Activated CD8-positive, alpha-beta T cell treated with anti-CD3 and anti-CD28 coated beads for 36 hours (primary cell): Measurements from ENCODE around the gene GIPC3. TPM values are rescaled to one million over a fixed set of nuclear protein-coding genes. Genes with fewer than 3 reads are reported as not detected.

Experiments
- ATAC-seq: fragments of 200-7000 bp; cut with Tn5 transposase; one replicate; pipeline ENCODE4 v1.10.0; 2021; ENCODE audit warnings: mild to moderate bottlenecking, moderate library complexity
- CTCF ChIA-PET: fragments of 350-600 bp; sonication (Branson Sonifier 250); formaldehyde crosslinking; loops from one replicate; lab custom pipeline; 2021; ENCODE audit warnings: antibody characterized with exemption; lab: Charles Lee
- POLR2A ChIA-PET: fragments of 350-600 bp; sonication (Branson Sonifier 250); formaldehyde crosslinking; loops from one replicate; lab custom pipeline; 2021; ENCODE audit warnings: antibody characterized with exemption; lab: Charles Lee
- DNase-seq: peaks from one replicate; pipeline ENCODE4 v3.0.0-alpha.2; 2020
- H3K27ac Mint-ChIP-seq: one replicate; pipeline ENCODE4 v1.8.0; 2021; ENCODE audit warnings: mild to moderate bottlenecking, mixed read lengths
- H3K27me3 Mint-ChIP-seq: one replicate; pipeline ENCODE4 v1.8.0; 2021; ENCODE audit warnings: mixed read lengths
- H3K36me3 Mint-ChIP-seq: one replicate; pipeline ENCODE4 v1.8.0; 2021; ENCODE audit warnings: low read depth, mixed read lengths
- H3K4me1 Mint-ChIP-seq: one replicate; pipeline ENCODE4 v1.8.0; 2021; ENCODE audit warnings: low read depth, mixed read lengths
- H3K4me3 Mint-ChIP-seq: one replicate; pipeline ENCODE4 v1.8.0; 2021; ENCODE audit warnings: mild to moderate bottlenecking, moderate library complexity, mixed read lengths
- H3K9me3 Mint-ChIP-seq: one replicate; pipeline ENCODE4 v1.8.0; 2021; ENCODE audit warnings: mixed read lengths
- intact Hi-C: fragments of 100-400 bp; cut with micrococcal nuclease; formaldehyde crosslinking; loops from one replicate; pipeline ENCODE4 v1.10.0; 2022
- total RNA-seq, 2 experiments: library from RNA; stranded (reverse); gene quantifications; one replicate each; pipeline ENCODE4 v1.2.3, GENCODE V29; 2021
- TF ChIP-seq, protein P1 (sequence below): fragments of 200-600 bp; IDR thresholded peaks from one replicate; pipeline ENCODE4 v1.8.0; 2022; ENCODE audit warnings: antibody characterized with exemption, mild to moderate bottlenecking

GIPC3 gene
- total RNA-seq, 2 experiments from 2014 or later = 0.09 to 0.14 TPM

DNA sequence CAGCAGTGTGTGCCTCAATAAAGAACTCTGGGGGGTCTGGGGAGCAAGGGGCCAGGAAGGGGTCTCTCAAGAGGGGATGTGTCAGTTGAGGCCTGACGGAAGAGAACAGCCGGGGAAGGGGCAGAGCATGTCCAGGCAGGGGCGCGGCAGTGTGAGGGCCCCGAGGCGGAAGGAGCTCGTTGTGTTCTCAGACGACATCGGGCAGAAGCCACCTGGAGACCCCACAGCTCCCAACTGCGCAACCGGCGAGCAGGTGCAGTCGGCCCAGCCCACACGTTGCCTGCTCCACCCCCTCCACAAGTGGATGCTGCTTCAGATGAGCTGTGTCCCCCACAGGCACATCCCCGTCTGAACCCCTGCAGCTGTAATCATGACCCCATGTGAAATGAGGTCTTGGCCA, 36.4 kb downstream of the GIPC3 start:
- peaks cover 6% of the 10 kb centered on the region for H3K36me3 Mint-ChIP-seq
- no peak overlapping the region for H3K27ac Mint-ChIP-seq
- ATAC-seq (no peak), DNase-seq (no peak)
- TF ChIP-seq, protein P1, sequence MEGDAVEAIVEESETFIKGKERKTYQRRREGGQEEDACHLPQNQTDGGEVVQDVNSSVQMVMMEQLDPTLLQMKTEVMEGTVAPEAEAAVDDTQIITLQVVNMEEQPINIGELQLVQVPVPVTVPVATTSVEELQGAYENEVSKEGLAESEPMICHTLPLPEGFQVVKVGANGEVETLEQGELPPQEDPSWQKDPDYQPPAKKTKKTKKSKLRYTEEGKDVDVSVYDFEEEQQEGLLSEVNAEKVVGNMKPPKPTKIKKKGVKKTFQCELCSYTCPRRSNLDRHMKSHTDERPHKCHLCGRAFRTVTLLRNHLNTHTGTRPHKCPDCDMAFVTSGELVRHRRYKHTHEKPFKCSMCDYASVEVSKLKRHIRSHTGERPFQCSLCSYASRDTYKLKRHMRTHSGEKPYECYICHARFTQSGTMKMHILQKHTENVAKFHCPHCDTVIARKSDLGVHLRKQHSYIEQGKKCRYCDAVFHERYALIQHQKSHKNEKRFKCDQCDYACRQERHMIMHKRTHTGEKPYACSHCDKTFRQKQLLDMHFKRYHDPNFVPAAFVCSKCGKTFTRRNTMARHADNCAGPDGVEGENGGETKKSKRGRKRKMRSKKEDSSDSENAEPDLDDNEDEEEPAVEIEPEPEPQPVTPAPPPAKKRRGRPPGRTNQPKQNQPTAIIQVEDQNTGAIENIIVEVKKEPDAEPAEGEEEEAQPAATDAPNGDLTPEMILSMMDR = no peak
- no peaks in the 10 kb centered on the region for H3K27me3 Mint-ChIP-seq
- intact Hi-C loops = no loop called here
- POLR2A ChIA-PET = no interaction called here
- H3K4me1 Mint-ChIP-seq = peaks cover 27% of the 10 kb centered on the region
- CTCF ChIA-PET = no interaction called here
- no peaks in the 10 kb centered on the region for H3K9me3 Mint-ChIP-seq
- no peak overlapping the region for H3K4me3 Mint-ChIP-seq

DNA sequence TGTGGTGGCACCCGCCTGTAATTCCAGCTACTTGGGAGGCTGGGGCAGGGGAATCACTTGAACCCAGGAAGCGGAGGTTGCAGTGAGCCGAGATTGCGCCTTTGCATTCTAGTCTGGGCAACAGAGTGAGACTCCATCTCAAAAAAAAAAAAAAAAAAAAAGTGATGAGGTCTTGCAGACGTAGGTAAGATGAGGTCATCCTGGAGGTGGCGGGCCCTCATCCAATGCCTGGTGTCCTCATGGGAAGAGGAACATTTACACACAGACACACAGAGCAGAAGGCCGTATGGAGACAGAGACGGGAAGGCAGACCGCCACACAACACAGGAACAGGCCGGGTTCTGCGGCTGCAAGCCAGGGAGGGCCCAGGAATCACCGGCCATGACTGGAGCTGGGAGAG, 36.9 kb downstream of the GIPC3 start:
- no peaks in the 10 kb centered on the region for H3K9me3 Mint-ChIP-seq
- H3K4me3 Mint-ChIP-seq = no peak overlapping the region
- POLR2A ChIA-PET = no interaction called here
- H3K4me1 Mint-ChIP-seq = peaks cover 31% of the 10 kb centered on the region
- ATAC-seq (no peak), DNase-seq (no peak)
- intact Hi-C loops = no loop called here
- H3K36me3 Mint-ChIP-seq = peaks cover 6% of the 10 kb centered on the region
- no peak overlapping the region for H3K27ac Mint-ChIP-seq
- no peaks in the 10 kb centered on the region for H3K27me3 Mint-ChIP-seq
- TF ChIP-seq, protein P1 = no peak
- CTCF ChIA-PET = no interaction called here

DNA sequence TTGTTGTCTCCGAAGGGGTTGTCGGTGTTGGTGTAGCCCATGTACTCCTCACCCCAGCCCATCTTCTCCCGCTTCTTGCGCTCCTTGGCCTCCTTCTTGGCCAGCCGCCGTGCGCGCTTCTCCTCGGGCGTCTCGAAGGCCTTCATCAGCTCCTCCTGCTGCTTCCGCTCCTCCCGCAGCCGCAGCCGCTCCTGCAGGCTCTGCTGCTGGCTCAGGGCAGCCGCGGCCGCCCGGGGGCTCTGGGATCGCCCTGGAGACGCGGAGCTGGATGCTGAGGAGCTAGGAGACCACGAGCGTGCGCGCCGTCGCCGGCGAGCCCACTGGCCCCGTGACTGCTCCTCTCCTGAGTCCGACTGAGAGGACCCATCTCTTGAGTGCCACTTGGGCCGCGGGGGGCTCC, 38.4 kb downstream of the GIPC3 start:
- intact Hi-C loops = no loop called here
- Mint-ChIP-seq H3K27ac (no peak overlapping the region), H3K4me1 (peaks cover 23% of the 10 kb centered on the region), H3K27me3 (no peaks in the 10 kb centered on the region), H3K36me3 (peaks cover 6% of the 10 kb centered on the region), H3K4me3 (no peak overlapping the region), H3K9me3 (no peaks in the 10 kb centered on the region)
- DNase-seq = no peak
- ChIA-PET CTCF (interaction anchor here (1.0 kb wide), 1 partner anchor 77 kb away, joined by 4 read pairs; no protein-coding TSS in a partner anchor), POLR2A (no interaction called here)
- no peak for ATAC-seq
- TF ChIP-seq, protein P1 = no peak

DNA sequence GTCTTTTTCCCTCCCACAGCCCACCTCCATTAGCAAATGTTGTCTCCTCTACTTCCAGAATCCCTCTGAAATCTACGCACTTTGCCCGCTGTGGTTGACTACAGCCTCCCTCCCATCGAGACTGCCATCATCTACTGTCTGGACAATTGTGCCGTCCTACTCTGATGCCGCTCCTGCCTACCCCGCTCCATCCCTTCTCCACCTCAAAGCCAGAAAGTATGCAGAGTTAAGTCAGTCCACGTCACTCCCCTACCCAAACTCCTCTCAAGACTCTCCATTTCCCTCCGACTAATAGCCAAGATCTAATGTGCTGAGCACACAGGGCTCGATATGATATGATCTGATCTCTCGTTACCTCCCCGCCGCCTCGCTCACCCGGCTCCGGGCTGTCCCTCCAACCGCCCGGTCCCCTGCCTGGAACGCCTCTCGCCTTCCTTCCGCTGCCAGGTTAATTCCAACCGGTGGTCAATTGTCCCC, 40.8 kb downstream of the GIPC3 start:
- TF ChIP-seq, protein P1 = no peak
- peak overlapping the region; percentile 99 for H3K27ac Mint-ChIP-seq
- POLR2A ChIA-PET = no interaction called here
- no peaks in the 10 kb centered on the region for H3K27me3 Mint-ChIP-seq
- no peaks in the 10 kb centered on the region for H3K9me3 Mint-ChIP-seq
- CTCF ChIA-PET = interaction anchor here (1.3 kb wide), 1 partner anchor 18 kb away, joined by 3 read pairs; no protein-coding TSS in a partner anchor
- peaks cover 23% of the 10 kb centered on the region for H3K4me1 Mint-ChIP-seq
- DNase-seq (peak; percentile 29), ATAC-seq (peak; percentile 3)
- intact Hi-C loops = no loop called here
- H3K4me3 Mint-ChIP-seq = peak overlapping the region; percentile 85
- H3K36me3 Mint-ChIP-seq = peaks cover 6% of the 10 kb centered on the region

DNA sequence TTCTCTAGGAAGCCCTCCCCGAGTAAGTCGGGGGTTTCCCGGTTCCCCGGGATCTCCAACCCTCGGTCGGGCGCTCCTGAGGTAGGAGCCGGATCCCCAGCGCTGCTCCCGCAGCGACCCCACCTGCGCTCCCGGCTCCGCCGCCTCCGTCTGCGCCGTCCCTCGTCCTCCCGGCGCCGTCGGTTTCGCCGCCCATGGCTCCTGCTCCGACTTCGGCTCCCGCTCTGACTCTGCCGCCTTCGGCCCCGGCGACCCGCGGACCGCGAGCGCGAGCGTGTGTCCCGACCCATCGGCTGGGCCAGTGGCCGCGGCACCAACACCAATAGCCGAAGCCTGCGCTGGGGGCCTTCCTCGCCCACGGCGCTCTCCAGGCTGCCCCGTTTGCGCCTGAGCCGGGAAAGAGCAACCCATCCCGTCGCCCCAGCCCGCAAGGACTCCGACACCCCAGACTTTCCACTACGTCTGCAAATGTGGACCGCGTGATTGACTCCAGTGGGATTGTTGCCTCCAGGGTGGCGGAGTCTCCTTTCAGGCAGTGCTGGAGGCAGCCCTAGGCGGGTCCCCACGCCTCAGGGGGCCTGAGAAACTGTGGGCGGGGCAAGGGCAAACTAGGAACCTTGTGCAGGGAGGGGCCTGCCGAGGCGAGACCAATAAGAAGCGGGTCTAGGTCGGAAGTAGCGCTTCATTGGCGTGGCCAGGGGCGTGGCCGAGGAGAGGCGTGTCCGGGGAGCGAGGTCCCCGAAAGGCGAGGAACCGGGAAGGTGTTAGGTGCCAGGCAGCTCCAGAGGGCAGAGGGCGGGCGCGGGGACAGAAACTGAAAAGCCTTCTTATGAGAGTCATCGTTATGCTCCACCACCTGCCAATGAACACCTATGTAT, 41.4 kb downstream of the GIPC3 start, which contains the start of gene CACTIN:
CACTIN (minus strand) TSS at position 318 of the 878 bp plus-strand sequence; CDS start at position 290, 28 bp downstream.
- H3K4me1 Mint-ChIP-seq = peaks cover 23% of the 10 kb centered on the region
- intact Hi-C loops = no loop called here

More for the DNA sequence above, 41.4 kb downstream of the GIPC3 start, which contains the start of gene CACTIN:
- Mint-ChIP-seq H3K36me3 (peaks cover 4% of the 10 kb centered on the region), H3K27ac (peak within 1 kb of the TSS; percentile 99), H3K4me3 (peak within 1 kb of the TSS; percentile 85), H3K9me3 (no peaks in the 10 kb centered on the region), H3K27me3 (no peaks in the 10 kb centered on the region)
- peak; percentile 99 for ATAC-seq
- POLR2A ChIA-PET = interaction anchor here (0.8 to 1.5 kb wide), 5 partner anchors 40 to 72 kb away, joined by 3 to 5 read pairs (median 3); partner anchors contain the start of gene MFSD12
- TF ChIP-seq, protein P1 = no peak
- CTCF ChIA-PET = interaction anchor here (1.0 to 2.1 kb wide), 4 partner anchors 42 to 195 kb away, joined by 3 to 7 read pairs (median 4); partner anchors contain the start of gene GIPC3
- DNase-seq = peak; percentile 99
